SU-DHL-6 (cell line): ENCODE data around the gene ATP2A2.

Experiments used
- EZH2phosphoT487 ChIP-seq: fragments of 200-600 bp; sonication (generic), shearing (Covaris generic); conservative IDR thresholded peaks from 2 replicates; pipeline ENCODE4 v1.6.1; 2018; ENCODE audit warnings: mild to moderate bottlenecking, antibody characterized with exemption, low read length, moderate library complexity, mixed read lengths
- TF ChIP-seq, protein P1 (sequence below): fragments of 200-600 bp; sonication (generic); IDR thresholded peaks from one replicate; pipeline ENCODE4 v1.5.1; 2017; ENCODE audit warnings: antibody characterized with exemption, mild to moderate bottlenecking, low read length, moderate library complexity; ENCODE audit not compliant: insufficient read depth, poor library complexity, severe bottlenecking

DNA sequence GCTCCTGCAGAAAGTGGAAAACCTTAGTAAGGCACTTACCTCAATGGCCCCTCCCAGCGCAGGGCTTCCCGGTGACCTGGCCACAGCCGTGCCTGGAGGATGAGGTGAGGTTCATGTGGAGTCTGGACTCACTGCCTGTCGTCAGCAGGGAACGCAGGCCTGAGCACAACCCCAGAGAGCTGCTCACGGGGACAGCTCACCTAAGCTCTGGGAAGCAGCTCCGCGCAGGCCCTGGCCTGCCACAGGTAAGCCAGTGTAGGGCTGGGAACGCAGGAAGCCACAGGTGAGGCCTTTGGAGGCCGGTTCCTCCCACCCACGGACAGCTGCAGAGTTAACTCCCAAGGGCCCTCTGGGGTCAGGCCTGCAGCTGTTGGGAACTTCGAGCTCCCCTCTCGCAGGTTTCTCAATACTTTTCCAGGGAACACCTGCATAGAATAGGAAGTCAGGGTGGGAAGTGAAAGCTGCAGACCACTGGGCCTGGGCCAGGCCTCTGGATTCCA is 89.7 kb downstream of the ATP2A2 start:
- TF ChIP-seq, protein P1, sequence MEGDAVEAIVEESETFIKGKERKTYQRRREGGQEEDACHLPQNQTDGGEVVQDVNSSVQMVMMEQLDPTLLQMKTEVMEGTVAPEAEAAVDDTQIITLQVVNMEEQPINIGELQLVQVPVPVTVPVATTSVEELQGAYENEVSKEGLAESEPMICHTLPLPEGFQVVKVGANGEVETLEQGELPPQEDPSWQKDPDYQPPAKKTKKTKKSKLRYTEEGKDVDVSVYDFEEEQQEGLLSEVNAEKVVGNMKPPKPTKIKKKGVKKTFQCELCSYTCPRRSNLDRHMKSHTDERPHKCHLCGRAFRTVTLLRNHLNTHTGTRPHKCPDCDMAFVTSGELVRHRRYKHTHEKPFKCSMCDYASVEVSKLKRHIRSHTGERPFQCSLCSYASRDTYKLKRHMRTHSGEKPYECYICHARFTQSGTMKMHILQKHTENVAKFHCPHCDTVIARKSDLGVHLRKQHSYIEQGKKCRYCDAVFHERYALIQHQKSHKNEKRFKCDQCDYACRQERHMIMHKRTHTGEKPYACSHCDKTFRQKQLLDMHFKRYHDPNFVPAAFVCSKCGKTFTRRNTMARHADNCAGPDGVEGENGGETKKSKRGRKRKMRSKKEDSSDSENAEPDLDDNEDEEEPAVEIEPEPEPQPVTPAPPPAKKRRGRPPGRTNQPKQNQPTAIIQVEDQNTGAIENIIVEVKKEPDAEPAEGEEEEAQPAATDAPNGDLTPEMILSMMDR = no peak
- TF ChIP-seq EZH2phosphoT487 = no peak
